Mesendoderm (in vitro differentiated cells): ENCODE data around the gene GPR176.
A peak's percentile ranks its signal among the peaks of the same experiment; 100 is the strongest.

Experiments used
- DNase-seq: peaks from one replicate; pipeline ENCODE4 v3.0.0; 2013
- H2AK5ac ChIP-seq: 2 replicates; pipeline ENCODE4 v1.6.1; 2013; ENCODE audit warnings: low read length, inconsistent platforms
- H2BK120ac ChIP-seq: 2 replicates; pipeline ENCODE4 v1.6.1; 2013; ENCODE audit warnings: low read depth, mild to moderate bottlenecking, low read length, moderate library complexity, mixed read lengths
- H2BK15ac ChIP-seq: replicated peaks from 2 replicates; pipeline ENCODE4 v1.6.1; 2013; ENCODE audit warnings: low read depth, mild to moderate bottlenecking, moderate library complexity
- H2BK5ac ChIP-seq: 2 replicates; pipeline ENCODE4 v1.6.1; 2013; ENCODE audit warnings: low read length, inconsistent platforms
- H3K18ac ChIP-seq: 2 replicates; pipeline ENCODE4 v1.6.1; 2013; ENCODE audit warnings: mild to moderate bottlenecking, low read length, mixed read lengths
- H3K23ac ChIP-seq: one replicate; pipeline ENCODE4 v1.6.1; 2013; ENCODE audit warnings: low read length
- H3K27ac ChIP-seq: 2 replicates; pipeline ENCODE4 v1.5.1; 2013; ENCODE audit warnings: low read depth, mild to moderate bottlenecking, inconsistent platforms, low read length, moderate library complexity
- H3K27me3 ChIP-seq: 2 replicates; pipeline ENCODE4 v1.6.1; 2013; ENCODE audit warnings: low read length, control low read depth, mild to moderate bottlenecking, inconsistent platforms; ENCODE audit not compliant: insufficient read depth, poor library complexity
- H3K36me3 ChIP-seq: 2 replicates; pipeline ENCODE4 v1.6.1; 2013; ENCODE audit warnings: low read length, inconsistent platforms; ENCODE audit not compliant: control insufficient read depth, insufficient read depth
- H3K4ac ChIP-seq: one replicate; pipeline ENCODE4 v1.6.1; 2013; ENCODE audit warnings: low read depth, mild to moderate bottlenecking, low read length, moderate library complexity
- H3K4me1 ChIP-seq: 2 replicates; pipeline ENCODE4 v1.6.1; 2013; ENCODE audit warnings: low read depth, low read length, inconsistent platforms; ENCODE audit not compliant: control insufficient read depth
- H3K4me2 ChIP-seq: 2 replicates; pipeline ENCODE4 v1.6.1; 2013; ENCODE audit warnings: low read length
- H3K4me3 ChIP-seq: 2 replicates; pipeline ENCODE4 v1.5.1; 2013; ENCODE audit warnings: mild to moderate bottlenecking, low read length
- H3K56ac ChIP-seq: one replicate; pipeline ENCODE4 v1.6.1; 2013; ENCODE audit warnings: low read length
- H3K79me1 ChIP-seq: 2 replicates; pipeline ENCODE4 v1.6.1; 2013; ENCODE audit warnings: low read length, inconsistent platforms
- H3K79me2 ChIP-seq: 2 replicates; pipeline ENCODE4 v1.6.1; 2013; ENCODE audit warnings: mild to moderate bottlenecking, low read length; ENCODE audit not compliant: control insufficient read depth, insufficient read depth
- H3K9ac ChIP-seq: 2 replicates; pipeline ENCODE4 v1.6.1; 2013; ENCODE audit warnings: low read length, inconsistent platforms
- H4K5ac ChIP-seq: one replicate; pipeline ENCODE4 v1.6.1; 2013; ENCODE audit warnings: low read length
- H4K8ac ChIP-seq: one replicate; pipeline ENCODE4 v1.6.1; 2013; ENCODE audit warnings: low read depth, mild to moderate bottlenecking, control low read depth, low read length, moderate library complexity
- WGBS: extraction: QIAGEN DNeasy Blood & Tissue Kit; methylation state at CpG from one replicate; pipeline ENCODE4 v1.1.7; 2013; ENCODE audit warnings: low lambda C conversion rate, missing lambda C conversion rate; ENCODE audit not compliant: insufficient coverage; ENCODE audit errors: extremely low coverage; 5-methylcytosine and 5-hydroxymethylcytosine counted together

The GPR176 gene

GRCh38 chr15:39774688-39775267, 145.3 kb downstream of the GPR176 start:
- no peaks in the 10 kb centered on the region for H3K79me2 ChIP-seq
- no peak overlapping the region for H3K56ac ChIP-seq
- H3K27me3 ChIP-seq: no peaks in the 10 kb centered on the region
- no peak overlapping the region for H2BK15ac ChIP-seq
- no peak overlapping the region for H4K8ac ChIP-seq
- H3K18ac ChIP-seq: no peak overlapping the region
- DNase-seq: no peak
- H3K4me3 ChIP-seq: no peak overlapping the region
- H3K23ac ChIP-seq: no peak overlapping the region
- H3K36me3 ChIP-seq: no peaks in the 10 kb centered on the region
- no peak overlapping the region for H3K4ac ChIP-seq
- H3K27ac ChIP-seq: no peak overlapping the region
- H2BK5ac ChIP-seq: no peak overlapping the region
- H2BK120ac ChIP-seq: no peak overlapping the region
- H3K4me2 ChIP-seq: no peak overlapping the region
- no CpG with 5 or more reads among the region's 3 CpGs for WGBS
- H3K4me1 ChIP-seq: no peaks in the 10 kb centered on the region
- no peak overlapping the region for H4K5ac ChIP-seq
- H3K79me1 ChIP-seq: no peaks in the 10 kb centered on the region
- no peak overlapping the region for H3K9ac ChIP-seq
- no peak overlapping the region for H2AK5ac ChIP-seq

GRCh38 chr15:39770748-39771689, 149.0 kb downstream of the GPR176 start:
- Histone ChIP-seq H3K27ac (no peak overlapping the region), H3K4me3 (no peak overlapping the region)
- WGBS: no CpG with 5 or more reads among the region's 8 CpGs

GRCh38 chr15:39767921-39768320, 152.1 kb downstream of the GPR176 start:
- no peak overlapping the region for H2AK5ac ChIP-seq
- no peaks in the 10 kb centered on the region for H3K79me1 ChIP-seq
- H4K5ac ChIP-seq: no peak overlapping the region
- H3K27me3 ChIP-seq: no peaks in the 10 kb centered on the region
- no peak overlapping the region for H3K23ac ChIP-seq
- H3K56ac ChIP-seq: no peak overlapping the region
- H3K9ac ChIP-seq: no peak overlapping the region
- H3K4me3 ChIP-seq: no peak overlapping the region
- H2BK15ac ChIP-seq: no peak overlapping the region
- H3K27ac ChIP-seq: no peak overlapping the region
- no peak for DNase-seq
- no peaks in the 10 kb centered on the region for H3K79me2 ChIP-seq
- WGBS: no CpG with 5 or more reads among the region's 5 CpGs
- no peak overlapping the region for H4K8ac ChIP-seq
- no peaks in the 10 kb centered on the region for H3K36me3 ChIP-seq
- H3K4me2 ChIP-seq: no peak overlapping the region
- H2BK5ac ChIP-seq: no peak overlapping the region
- H2BK120ac ChIP-seq: no peak overlapping the region
- no peak overlapping the region for H3K18ac ChIP-seq
- H3K4me1 ChIP-seq: no peaks in the 10 kb centered on the region
- no peak overlapping the region for H3K4ac ChIP-seq

More at GRCh38 chr15:39770748-39771689, 149.0 kb downstream of the GPR176 start:
- H4K8ac ChIP-seq: no peak overlapping the region
- no peak overlapping the region for H3K18ac ChIP-seq
- H3K4me2 ChIP-seq: no peak overlapping the region
- H3K79me1 ChIP-seq: no peaks in the 10 kb centered on the region
- no peak overlapping the region for H2BK15ac ChIP-seq
- no peaks in the 10 kb centered on the region for H3K4me1 ChIP-seq
- H4K5ac ChIP-seq: no peak overlapping the region
- H2BK5ac ChIP-seq: no peak overlapping the region
- no peak overlapping the region for H2AK5ac ChIP-seq
- no peaks in the 10 kb centered on the region for H3K36me3 ChIP-seq
- no peaks in the 10 kb centered on the region for H3K27me3 ChIP-seq
- no peak overlapping the region for H3K56ac ChIP-seq
- peak; percentile 11 for DNase-seq
- no peaks in the 10 kb centered on the region for H3K79me2 ChIP-seq
- no peak overlapping the region for H3K9ac ChIP-seq
- no peak overlapping the region for H3K4ac ChIP-seq
- H3K23ac ChIP-seq: no peak overlapping the region
- no peak overlapping the region for H2BK120ac ChIP-seq

- no peak overlapping the region for H3K4me2 ChIP-seq
- H3K79me2 ChIP-seq: no peaks in the 10 kb centered on the region
- H3K79me1 ChIP-seq: no peaks in the 10 kb centered on the region
- no peaks in the 10 kb centered on the region for H3K36me3 ChIP-seq
- no peaks in the 10 kb centered on the region for H3K4me1 ChIP-seq
- H4K8ac ChIP-seq: no peak overlapping the region
- H3K4me3 ChIP-seq: no peak overlapping the region
- no CpG with 5 or more reads among the region's 2 CpGs for WGBS
- no peak overlapping the region for H3K27ac ChIP-seq
- no peak overlapping the region for H2BK15ac ChIP-seq
- H3K56ac ChIP-seq: no peak overlapping the region
- H3K4ac ChIP-seq: no peak overlapping the region
- H4K5ac ChIP-seq: no peak overlapping the region
- no peak overlapping the region for H2AK5ac ChIP-seq
- no peaks in the 10 kb centered on the region for H3K27me3 ChIP-seq
- no peak overlapping the region for H2BK120ac ChIP-seq
- H3K23ac ChIP-seq: no peak overlapping the region
- no peak overlapping the region for H3K9ac ChIP-seq
- no peak overlapping the region for H2BK5ac ChIP-seq
- DNase-seq: no peak
- H3K18ac ChIP-seq: no peak overlapping the region
These were observed 159.1 kb downstream of the GPR176 start for GRCh38 chr15:39761006-39761405.

- DNase-seq: peak; percentile 57
- no peak overlapping the region for H2BK5ac ChIP-seq
- H3K79me1 ChIP-seq: no peaks in the 10 kb centered on the region
These were observed 163.1 kb downstream of the GPR176 start for GRCh38 chr15:39756806-39757522.

More at GRCh38 chr15:39756806-39757522, 163.1 kb downstream of the GPR176 start:
- no peak overlapping the region for H3K56ac ChIP-seq
- no peak overlapping the region for H3K4me3 ChIP-seq
- no CpG with 5 or more reads among the region's 2 CpGs for WGBS
- H3K36me3 ChIP-seq: no peaks in the 10 kb centered on the region
- no peaks in the 10 kb centered on the region for H3K4me1 ChIP-seq
- H3K23ac ChIP-seq: no peak overlapping the region
- no peak overlapping the region for H2AK5ac ChIP-seq
- H4K8ac ChIP-seq: no peak overlapping the region
- no peak overlapping the region for H3K9ac ChIP-seq
- no peak overlapping the region for H2BK15ac ChIP-seq
- no peaks in the 10 kb centered on the region for H3K79me2 ChIP-seq
- no peak overlapping the region for H4K5ac ChIP-seq
- H3K4ac ChIP-seq: no peak overlapping the region
- H3K27me3 ChIP-seq: no peaks in the 10 kb centered on the region
- no peak overlapping the region for H3K18ac ChIP-seq
- no peak overlapping the region for H2BK120ac ChIP-seq
- H3K27ac ChIP-seq: no peak overlapping the region
- H3K4me2 ChIP-seq: no peak overlapping the region
